ENCODE data around the gene HIP1R. TPM values are rescaled to one million over a fixed set of nuclear protein-coding genes. Genes with fewer than 3 reads are reported as not detected.

The HIP1R gene
- total and polyA plus RNA-seq, 10 donors = 40.3 to 65.9 (median 49.0) TPM

- H3K27ac ChIP-seq = no peak overlapping the region
- no peaks in the 10 kb centered on the region for H3K27me3 ChIP-seq (replicated peaks in 1 of 7)
- no peak for DNase-seq
- H3K4me1 ChIP-seq = peaks cover 0 to 20% (median under 1%) of the 10 kb centered on the region in 6 donors
- intact Hi-C loops (cut with DNase I; ENCODE audit: low total_unique reads) = no loop called here
- no peaks in the 10 kb centered on the region for H3K9me3 ChIP-seq
- no peaks in the 10 kb centered on the region for H3K36me3 ChIP-seq
- TF ChIP-seq POLR2A (IDR thresholded peaks at IDR 0.05) = no peak
- no peak for TF ChIP-seq CTCF (IDR thresholded peaks at IDR 0.05 in 8 of 11, conservative IDR thresholded peaks at IDR 0.05 in 3 of 11)
- TF ChIP-seq POLR2AphosphoS5 (IDR thresholded peaks at IDR 0.05) = no peak
- WGBS, 5 donors = 87 to 98% (median 94%) methylated on average over 6 of the region's 6 CpGs
- H3K4me3 ChIP-seq = no peak overlapping the region
Observed at GRCh38 chr12:122908915-122909314, 73.7 kb downstream of the HIP1R start.

GRCh38 chr12:122909442-122910288 is 74.4 kb downstream of the HIP1R start:
- Histone ChIP-seq H3K4me1 (peaks cover 0 to 14% (median 0%) of the 10 kb centered on the region in 6 donors), H3K27ac (peak overlapping the region in 2 of 8 donors; percentile 35 to 41), H3K27me3 (replicated peaks in 1 of 7) (no peaks in the 10 kb centered on the region), H3K36me3 (no peaks in the 10 kb centered on the region), H3K9me3 (no peaks in the 10 kb centered on the region), H3K4me3 (no peak overlapping the region)
- TF ChIP-seq POLR2AphosphoS5 (IDR thresholded peaks at IDR 0.05) (peak in 2 of 3 donors; percentile 33 to 55), POLR2A (IDR thresholded peaks at IDR 0.05) (no peak), CTCF (IDR thresholded peaks at IDR 0.05 in 8 of 11, conservative IDR thresholded peaks at IDR 0.05 in 3 of 11) (no peak)
- WGBS, 5 donors = 64 to 80% (median 73%) methylated on average over 12 of the region's 12 CpGs
- intact Hi-C loops (cut with DNase I; ENCODE audit: low total_unique reads) = no loop called here
- no peak for DNase-seq

Other genes with a start within 250 kb of the HIP1R start
- 10 to 100 TPM in 6 of 7 donors, 1 to 10 TPM in 1; 9.9 to 43.0 (median 20.7) TPM for gene HCAR2, start 132.1 kb upstream of the HIP1R start, total RNA-seq
- 1 to 10 TPM in 2 of 3 donors, under 1 TPM in 1; 0.53 to 1.8 (median 1.0) TPM for gene HCAR2, start 132.1 kb upstream of the HIP1R start, polyA plus RNA-seq
- gene HCAR3, start 118.6 kb upstream of the HIP1R start, total RNA-seq = 10 to 100 TPM; 12.1 to 92.8 (median 33.9) TPM
- gene HCAR3, start 118.6 kb upstream of the HIP1R start, polyA plus RNA-seq = 1 to 10 TPM in 2 of 3 donors, under 1 TPM in 1; 0.36 to 2.5 (median 1.0) TPM
- 10 to 100 TPM in 2 of 7 donors, 1 to 10 TPM in 5; 1.5 to 10.8 (median 4.4) TPM for gene HCAR1, start 104.6 kb upstream of the HIP1R start, total RNA-seq
- under 1 TPM; 0.26 to 0.70 (median 0.53) TPM for gene HCAR1, start 104.6 kb upstream of the HIP1R start, polyA plus RNA-seq
- gene DENR, start 82.6 kb upstream of the HIP1R start, total RNA-seq = 10 to 100 TPM; 29.0 to 41.7 (median 38.5) TPM
- gene DENR, start 82.6 kb upstream of the HIP1R start, polyA plus RNA-seq = 10 to 100 TPM; 26.6 to 36.0 (median 28.3) TPM
- gene CCDC62, start 60.9 kb upstream of the HIP1R start, total RNA-seq = 1 to 10 TPM; 1.0 to 2.2 (median 1.6) TPM
- under 1 TPM; 0.52 to 0.54 (median 0.52) TPM for gene CCDC62, start 60.9 kb upstream of the HIP1R start, polyA plus RNA-seq
- 10 to 100 TPM; 43.4 to 67.5 (median 54.2) TPM for gene VPS37B, start 60.7 kb downstream of the HIP1R start, total RNA-seq
- gene VPS37B, start 60.7 kb downstream of the HIP1R start, polyA plus RNA-seq = 10 to 100 TPM; 24.8 to 42.7 (median 29.6) TPM
- 1 to 10 TPM; 4.1 to 6.2 (median 5.5) TPM for gene ABCB9, start 131.0 kb downstream of the HIP1R start, total RNA-seq
- 1 to 10 TPM; 1.5 to 2.8 (median 1.7) TPM for gene ABCB9, start 131.0 kb downstream of the HIP1R start, polyA plus RNA-seq
- gene OGFOD2, start 139.8 kb downstream of the HIP1R start, total RNA-seq = 10 to 100 TPM in 6 of 7 donors, 1 to 10 TPM in 1; 9.5 to 24.7 (median 20.4) TPM
- 10 to 100 TPM; 18.5 to 32.3 (median 28.1) TPM for gene OGFOD2, start 139.8 kb downstream of the HIP1R start, polyA plus RNA-seq
- 100 to 1,000 TPM; 150 to 202 (median 181) TPM for gene ARL6IP4, start 145.2 kb downstream of the HIP1R start, total RNA-seq
- 100 to 1,000 TPM; 308 to 419 (median 377) TPM for gene ARL6IP4, start 145.2 kb downstream of the HIP1R start, polyA plus RNA-seq